Dermis microvascular lymphatic vessel endothelial cell (primary cell): Measurements from ENCODE around the gene BPGM. TPM values are rescaled to one million over a fixed set of nuclear protein-coding genes. Genes with fewer than 3 reads are reported as not detected.

Source experiments
- DNase-seq, 2 donors: peaks; one replicate each; pipeline versions ENCODE4 v3.0.0 to v3.0.0-alpha.2; 2010; ENCODE audit warnings: low read depth in 2 of 2
- total RNA-seq: library from RNA; depleted of rRNA; stranded (reverse); fragments of >200 nt; gene quantifications from 2 replicates; pipeline ENCODE4 v1.2.1, GENCODE V29; 2014

The BPGM gene
- total RNA-seq: 9.8 and 10.9 TPM in 2 replicates

DNA sequence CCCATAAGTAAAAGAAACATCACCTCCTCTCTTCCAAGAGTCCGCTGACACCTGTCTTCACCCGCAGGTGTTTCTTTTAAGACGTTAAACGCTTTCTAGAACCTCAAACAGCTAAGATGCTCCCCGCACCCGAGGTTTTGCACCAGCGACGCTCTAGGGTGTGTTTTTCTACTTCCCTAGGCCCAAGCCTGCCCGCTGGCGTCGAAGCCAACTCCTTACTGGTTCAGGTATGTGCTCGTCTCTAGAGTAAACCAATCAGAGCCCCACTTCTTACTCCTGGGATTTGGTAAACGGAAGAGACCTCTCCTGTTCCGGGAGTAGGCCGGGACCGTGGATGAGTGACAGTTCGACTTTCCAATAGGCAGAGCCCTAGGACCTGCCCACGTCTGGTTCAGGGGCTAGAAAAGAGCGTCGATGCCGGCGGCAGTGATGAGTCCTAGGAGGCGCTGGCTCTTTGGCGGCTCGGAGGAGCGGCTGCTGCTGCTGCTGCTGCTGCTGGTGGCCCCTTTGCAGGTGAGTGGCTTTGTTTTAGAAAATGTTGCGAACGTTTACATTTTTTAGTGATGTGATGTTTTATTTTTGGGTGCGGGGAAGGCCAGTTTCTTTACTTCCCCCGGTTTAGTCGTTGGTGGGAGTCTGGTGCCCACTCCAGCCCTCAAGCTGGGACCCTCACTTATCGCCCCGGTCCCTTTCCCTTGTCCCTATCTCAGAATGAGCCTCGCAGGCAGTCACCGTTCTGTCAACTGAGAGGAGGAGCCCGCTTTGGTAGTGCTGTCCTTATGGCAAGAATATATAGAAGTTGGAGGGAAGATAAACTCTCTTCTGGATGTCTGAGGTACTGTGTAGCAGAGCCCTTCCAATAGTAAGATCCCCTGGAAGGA lies at the start of gene BPGM:
Gene BPGM, plus strand, starts transcription at position 429 of the 881 bp plus-strand sequence. CDS start 14,655 bp downstream, outside the sequence.
- DNase-seq: peak; percentile 100

DNA sequence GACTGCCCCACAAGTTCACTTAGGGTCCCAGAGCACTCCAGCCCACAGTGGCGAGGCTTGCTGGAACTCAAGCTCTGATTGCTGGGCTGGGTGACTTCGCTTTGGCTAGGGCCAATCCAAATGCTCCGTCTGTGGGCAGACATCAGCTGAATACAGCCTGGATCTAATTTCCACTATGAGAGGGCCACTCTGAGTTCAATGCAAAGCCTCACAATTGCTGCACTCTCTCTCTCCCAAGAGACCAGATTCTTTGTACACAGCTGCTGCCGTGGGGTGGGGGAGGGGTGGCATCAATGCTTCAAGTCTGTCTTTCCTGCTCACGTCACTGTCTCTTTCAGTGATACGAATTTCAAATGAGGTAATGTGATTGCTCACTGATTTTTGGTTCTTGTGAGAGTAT lies 47.3 kb upstream of the BPGM start:
- DNase-seq: no peak

DNA sequence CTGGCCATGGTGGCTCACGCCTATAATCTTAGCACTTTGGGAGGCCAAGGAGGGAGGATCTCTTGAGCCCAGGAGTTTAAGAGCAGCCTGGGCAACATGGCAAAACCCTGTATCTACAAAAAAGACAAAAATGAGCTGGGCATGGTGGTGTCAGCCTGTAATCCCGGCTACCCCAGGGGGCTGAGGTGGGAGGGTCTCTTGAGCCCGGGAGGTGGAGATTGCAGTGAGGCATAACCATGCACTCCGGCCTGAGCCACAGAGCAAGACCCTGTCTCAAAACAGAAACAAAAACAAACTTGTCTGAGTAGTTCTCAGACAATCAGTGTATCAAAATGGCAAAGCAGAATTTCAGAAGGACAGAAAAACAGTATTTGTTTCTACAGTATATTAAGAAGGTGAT lies 45.2 kb upstream of the BPGM start:
- no peak for DNase-seq

DNA sequence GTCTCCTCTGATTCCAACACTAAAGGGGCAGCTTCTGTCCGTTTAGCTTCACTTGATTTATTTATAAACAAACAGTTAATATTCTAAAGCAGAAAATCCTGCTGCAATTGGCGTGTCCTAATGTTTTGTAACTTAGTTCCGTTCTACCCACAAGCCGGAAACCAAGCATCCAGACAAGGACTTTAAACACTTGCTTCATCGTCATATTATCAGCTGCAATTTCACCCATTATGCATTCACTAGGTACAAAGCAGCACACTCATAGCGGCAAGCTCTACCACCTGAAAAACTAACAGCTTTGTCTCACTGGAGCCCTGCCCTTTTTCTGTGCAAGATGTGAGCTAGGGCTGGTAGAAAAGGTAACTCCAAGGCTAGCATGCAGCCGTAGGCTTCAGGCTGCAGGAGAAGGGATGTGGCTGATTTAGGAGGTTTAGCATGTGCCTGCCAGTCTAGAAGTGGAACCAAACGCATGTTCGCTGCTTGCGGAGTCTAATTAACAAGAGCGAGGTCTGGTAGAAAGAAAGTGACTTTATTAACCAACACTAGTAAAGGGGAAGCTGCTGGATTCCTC lies 43.7 kb upstream of the BPGM start:
- DNase-seq: no peak

DNA sequence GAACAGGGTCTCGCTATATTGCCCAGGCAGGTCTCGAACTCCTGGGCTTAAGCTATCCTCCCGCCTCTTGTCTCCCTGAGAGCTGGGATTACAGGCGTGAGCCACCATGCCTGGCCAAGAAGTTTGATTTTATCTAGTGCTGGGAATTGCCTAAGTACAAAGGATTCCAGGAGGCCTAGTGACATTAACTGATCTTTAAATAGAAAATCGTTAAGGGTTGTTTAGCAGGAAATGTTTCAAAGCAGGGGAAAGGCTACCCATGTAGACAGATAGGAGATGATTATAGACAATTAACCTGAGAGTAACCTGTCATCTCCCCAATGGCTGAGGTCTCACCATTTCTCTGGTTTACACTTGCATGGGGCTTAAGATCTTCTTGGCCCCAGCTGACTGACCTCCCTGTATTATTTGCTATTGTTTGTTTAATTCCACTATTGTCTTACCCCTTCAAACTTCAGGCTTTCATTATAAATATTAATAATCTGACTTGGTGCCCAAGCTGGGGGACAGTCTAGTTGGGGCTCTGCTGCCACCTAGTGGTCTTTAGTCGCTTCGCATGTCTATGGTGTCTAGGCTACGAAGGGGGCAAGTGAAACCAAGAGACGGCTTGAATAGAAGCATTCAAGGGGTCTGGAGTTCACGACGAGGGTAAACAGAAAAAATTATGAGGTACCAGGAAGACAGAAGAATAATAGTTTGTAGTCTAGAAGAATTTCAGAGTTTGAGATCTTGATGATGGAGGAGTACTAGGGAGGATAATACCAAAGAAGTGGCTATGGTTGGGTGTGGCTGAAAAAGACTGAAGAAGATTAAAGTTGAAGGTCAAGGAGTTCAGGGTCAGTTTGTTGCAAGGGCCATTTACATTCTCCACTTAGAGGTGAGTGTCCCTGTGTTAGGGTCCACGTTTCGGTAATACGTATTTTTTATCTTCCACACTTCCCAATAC lies 40.4 kb upstream of the BPGM start:
- peak; percentile 47 to 78 for DNase-seq

DNA sequence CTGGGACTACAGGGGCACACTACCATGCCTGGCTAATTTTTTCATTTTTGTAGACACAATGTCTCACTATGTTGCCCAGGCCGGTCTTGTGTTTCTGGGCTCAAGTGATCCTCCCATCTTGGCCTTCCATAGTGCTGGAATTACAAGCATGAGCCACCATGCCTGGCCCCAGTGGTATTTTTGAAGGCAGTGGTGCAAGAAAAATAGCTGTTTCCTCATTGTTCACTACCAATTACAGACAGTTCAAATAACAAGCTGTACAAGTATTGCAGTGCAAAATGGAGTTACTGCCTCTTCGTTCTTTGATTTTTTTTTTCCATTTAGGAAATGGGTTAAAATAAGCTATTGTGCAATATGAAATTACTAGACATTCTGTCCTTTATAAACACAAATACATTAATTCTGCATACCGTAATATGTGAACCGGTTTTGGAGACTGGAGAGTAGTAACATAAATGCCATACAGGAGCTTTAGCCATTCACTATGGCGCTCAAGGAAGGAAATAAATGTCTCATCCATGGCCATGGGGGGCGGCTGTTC lies 35.0 kb upstream of the BPGM start:
- no peak for DNase-seq

DNA sequence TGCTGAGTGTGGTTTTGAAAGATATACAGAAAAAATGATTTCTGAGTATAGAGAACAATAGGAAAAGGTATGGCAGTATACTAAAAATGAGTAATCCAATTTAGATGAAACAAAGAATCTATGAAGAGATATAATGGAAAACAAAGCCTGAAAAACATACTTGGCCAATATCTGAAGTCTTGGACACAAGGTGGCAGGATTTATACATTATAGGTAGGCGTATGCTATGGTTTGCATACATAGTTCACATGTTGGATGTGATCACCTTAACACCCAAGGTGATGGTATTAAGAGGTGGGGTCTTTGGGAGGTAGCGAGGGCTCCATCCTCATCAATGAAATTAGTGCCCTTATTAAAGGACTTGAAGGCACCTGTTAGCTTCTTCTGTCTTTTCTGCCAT lies 34.5 kb upstream of the BPGM start:
- DNase-seq: no peak

DNA sequence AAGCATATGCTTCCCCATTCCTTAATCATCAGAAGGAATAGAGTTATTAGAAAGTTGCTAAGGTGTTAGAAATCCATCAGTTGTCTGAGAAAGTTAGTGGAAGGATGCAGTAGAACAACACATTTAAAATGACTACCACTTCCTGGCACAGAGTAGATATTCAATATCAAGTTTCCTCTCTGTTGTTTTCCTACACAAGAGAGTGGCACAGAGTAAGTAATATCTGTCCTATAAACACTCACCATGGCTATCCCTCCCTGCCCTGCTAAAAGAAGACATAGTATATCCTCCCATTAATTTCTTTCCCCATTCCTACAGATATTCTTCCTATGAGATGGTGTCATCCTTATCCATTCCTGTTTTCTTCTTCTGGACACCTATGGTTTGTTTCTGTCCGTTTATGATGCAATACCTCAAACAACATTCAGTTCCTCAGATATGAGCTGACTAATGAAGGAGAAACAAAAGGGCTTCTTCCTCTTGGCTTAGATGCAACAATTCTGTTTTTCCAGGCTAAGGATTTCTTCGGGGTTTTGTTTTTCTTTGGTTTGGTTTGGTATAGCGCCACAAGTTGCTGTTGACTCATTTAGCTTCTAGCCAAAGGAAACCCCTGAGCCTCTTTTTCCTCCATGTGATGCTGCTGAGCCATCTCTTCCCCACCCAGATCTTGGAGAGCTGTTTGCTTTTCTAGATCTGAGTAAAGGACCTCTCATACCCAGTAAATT lies 32.9 kb upstream of the BPGM start:
- DNase-seq: peak in 1 of 2 donors; percentile 97

DNA sequence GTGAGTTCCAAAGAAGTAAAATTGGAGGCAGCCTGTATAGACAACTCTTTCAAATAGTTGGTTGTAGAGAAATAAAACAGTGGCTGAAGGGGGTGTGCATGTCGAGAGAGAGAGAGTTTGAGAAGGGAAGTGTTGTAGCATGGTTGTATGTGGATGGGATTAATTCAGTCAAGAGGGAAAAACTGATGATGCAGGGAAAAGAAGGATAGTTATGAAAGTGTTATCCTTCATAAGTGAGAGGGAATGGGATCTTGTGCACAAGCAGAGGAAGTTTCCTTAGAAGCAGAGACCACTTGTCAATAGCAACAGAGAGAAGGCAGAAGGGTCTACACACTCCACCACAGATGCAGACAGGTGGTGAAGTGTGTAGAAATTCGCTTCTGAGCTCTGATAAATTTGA lies 30.0 kb upstream of the BPGM start:
- DNase-seq: no peak

DNA sequence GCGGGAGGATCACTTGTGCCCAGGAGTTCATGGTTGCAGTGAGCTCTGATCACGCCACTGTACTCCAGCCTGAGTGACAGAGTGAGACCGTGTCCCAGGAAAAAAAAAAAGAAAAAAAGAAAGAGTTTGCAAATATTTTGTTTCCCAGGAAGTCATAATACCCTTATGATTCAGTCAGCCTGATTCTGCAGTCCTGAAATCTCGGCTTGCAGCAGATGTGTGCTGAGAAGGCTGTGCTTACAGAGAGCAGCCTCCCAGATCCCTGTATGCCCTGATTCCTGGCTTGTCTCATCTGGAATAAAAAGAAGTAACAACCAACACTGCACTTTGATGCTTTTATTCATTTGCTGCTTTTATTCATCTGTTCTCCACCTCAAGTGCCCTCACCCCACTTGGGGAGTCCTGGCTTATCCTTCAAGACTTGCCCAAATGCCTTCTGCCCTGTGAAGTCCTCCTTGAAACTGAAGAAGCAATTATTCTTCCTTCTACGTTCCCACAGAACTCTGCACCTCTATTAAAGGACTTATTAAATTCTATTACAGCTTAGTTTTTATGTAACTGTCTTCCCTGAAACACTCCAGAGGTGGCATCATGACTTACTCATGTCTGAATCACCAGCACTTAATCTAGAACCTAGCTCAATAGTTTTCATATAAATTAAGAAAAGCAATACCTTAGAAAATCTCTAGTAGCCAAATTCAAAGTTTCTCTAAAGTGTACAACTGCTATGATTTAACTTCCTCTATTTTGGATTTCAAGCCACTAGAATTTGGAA lies 27.7 kb upstream of the BPGM start:
- peak in 1 of 2 donors; percentile 35 for DNase-seq

DNA sequence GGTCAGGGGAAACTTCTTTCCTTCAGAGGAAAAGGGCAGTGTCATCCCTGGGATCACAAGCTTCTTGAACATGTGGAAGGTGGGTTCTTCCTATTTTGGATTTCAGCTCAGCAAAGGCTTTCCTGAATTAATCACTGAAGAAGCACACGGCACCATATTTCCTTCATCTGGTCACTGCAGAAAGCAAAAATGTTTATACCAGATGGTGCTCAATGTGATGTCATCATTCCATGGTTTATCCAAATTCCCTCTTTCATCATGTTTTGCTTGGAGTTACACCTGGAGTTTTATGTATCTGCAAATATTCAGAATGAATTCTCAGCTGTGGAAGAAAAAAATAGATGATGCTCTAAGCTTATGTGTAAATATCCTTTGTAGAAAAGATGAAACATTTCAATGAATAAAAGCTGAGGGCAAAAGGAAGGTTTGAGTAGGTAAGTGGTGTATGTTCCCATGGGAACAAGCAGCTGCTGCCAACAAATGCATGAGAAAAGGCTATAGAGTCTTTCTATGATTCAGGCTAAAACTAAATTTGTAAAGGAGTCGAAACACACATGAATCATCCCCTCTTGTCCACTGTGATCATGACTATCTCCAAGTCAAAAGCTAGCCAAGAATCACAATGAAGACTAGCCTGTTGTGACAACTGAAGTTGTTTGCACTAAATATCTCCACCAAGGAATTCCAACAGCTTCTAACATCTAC lies 26.9 kb upstream of the BPGM start:
- DNase-seq: peak; percentile 76 to 95

DNA sequence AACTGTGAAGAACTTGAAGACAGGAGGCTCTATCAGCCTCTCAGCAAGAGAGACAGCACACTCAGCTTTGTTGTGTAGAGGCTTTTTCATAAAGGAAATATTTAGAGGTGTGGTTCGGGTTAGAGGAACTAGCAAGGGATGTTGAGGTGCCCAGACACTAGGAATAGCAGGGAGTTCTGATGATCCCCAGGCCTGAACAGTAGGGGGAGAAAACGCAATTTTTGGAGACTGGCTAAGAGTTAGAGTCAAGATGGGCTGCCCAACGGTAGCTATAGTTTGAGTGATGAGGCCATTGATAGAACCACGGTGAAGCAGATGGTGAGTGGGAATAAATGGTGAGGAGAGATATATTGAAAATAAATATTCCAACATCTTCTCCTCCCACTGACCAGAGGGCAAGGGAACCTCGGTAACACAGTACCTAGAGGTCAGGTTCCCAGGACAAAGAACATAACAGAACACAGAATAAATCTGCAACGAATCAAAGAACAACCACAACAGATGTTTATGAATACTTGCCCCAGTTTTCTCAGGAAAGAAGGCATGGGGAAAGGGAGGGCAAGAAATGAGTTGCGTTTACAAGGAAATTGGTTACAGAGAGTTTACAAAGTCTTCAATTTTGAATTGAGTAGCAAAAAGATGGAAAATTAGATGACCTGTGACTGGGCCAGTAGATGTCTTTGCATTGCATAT lies 24.2 kb upstream of the BPGM start:
- DNase-seq: no peak

DNA sequence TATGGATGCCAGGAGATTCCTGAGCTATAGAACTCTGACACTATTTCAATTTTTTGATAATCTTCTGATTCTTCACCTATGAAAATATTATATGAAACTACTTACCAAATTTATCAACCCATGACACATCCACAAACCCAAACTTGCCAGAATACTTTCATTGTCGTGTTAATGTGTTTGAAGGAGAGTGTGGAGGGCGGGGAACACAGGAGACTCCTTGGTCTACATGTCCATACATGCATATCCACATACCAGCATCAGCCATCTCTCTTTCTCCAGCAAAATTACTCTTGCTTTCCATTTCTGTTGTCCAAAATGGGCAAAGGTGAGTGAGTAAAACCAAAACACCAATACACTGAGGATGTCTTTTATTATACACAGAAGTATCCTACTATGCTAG lies 23.5 kb upstream of the BPGM start:
- no peak for DNase-seq

DNA sequence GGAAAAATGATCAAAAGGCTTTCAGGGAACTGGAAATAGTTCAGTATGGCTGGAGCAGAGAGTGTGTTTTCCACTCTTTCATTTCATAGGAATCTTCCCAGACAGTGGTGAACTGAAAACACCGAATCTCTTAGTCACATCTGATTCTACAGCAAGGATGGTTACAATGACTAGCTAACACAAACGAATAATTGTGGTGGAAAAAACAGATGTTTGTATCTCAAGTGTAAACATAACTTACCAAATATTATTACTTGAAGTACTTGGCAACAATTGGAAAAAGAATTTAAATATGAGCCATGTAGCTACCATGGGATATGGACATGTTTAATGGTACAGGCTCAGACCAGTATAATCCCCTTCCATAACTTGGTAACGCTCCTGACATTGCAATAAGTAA lies 21.1 kb upstream of the BPGM start:
- no peak for DNase-seq

DNA sequence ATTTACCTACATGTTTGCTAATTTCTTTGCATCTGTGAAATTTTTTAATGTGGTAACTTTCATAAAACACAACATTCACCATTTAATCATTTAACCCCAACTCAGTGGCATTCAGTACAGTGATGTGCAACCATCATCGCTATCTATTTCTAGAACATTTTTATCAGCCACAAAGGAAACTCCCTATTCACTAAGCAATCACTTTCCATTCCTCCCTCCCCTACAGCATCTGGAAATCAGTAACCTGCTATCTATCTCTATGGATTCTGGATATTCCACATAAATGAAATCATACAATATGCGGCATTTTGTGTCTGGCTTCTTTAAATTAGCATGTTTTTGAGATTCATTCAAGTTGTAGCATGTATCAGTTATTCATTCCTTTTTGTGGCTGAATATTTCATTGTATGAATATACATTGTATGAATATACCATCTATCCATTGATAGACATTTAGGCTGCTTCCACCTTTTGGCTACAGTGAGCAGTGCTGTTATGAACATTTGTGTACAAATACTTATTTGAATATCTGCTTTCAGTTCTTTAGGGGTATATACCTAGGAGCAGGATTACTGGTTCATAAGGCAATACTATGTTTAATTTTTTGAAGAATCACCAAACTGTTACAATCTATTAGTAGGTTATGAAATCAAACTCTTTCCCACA lies 19.4 kb upstream of the BPGM start:
- no peak for DNase-seq

DNA sequence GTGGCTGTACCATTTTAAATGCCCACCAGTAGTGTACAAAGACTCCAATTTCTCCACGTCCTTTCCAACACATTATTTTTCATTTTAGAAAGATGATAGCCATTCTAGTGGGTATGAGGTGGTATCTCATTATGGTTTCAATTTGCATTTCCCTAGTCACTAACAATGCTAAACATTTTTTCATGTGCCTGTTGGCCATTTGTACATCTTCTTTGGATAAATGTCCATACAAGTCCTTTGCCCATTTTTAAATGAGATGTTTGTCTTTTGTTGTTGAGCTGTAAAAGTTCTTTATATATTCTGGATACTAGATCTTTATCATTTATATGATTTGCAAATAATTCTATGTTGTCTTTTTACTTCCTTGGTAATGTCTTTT lies 18.9 kb upstream of the BPGM start:
- no peak for DNase-seq

DNA sequence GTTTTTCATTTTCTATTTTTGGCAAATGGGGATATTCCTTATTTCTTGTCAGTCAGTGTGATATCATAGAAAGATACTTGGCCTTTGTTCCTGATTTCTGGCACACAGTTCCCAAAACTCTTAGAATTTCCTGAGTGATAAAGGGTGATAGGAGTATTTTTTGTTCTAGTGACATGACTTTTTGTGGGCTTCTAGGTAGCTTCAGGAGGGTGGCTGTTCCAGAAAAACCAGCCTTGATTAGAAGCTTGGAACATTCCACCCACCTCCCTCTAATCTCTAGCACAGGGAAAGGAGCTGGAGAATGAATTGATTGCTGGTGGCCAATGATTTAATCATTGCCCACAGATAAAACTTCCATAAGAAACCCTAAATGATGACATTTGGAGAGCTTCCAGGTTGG lies 17.2 kb upstream of the BPGM start:
- peak in 1 of 2 donors; percentile 29 for DNase-seq

DNA sequence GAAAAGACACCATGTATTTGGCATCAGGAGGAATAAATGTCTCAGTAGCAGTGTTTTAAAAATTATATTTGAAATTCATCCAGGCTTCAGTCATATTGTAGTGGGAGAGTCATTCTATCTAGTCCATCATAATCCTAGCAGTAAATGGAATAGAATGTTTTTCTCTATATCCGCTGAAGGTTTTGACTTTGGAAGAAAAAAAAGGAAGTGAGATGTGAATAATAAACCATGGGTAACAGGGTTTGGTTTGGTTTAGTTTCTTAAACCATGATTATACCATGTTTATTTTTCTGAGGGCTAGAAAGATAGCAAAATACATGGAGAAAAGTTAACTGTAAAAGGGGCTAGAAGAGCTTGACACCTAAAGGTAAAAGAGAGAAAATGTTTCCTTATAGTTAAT lies 16.4 kb upstream of the BPGM start:
- no peak for DNase-seq

DNA sequence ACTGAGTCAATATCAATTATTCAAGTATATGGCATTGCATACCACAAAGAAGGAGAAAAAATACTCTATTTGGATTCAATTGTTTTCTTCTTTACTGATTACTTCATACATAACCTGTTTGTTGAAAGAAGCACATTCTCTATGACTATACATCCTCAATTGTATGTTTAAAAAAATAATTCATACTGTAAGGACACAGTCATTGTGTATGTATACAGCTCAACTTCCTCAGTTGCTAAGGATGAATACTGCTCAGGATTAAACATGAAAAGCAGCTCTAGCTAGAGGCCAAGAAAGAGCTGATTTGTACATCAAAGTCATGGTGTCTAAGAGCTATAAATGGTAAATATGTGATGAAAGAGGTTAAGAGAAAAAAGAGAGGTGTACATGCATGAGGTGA lies 15.8 kb upstream of the BPGM start:
- DNase-seq: peak in 1 of 2 donors; percentile 86
